H9 (cell line): ENCODE data around the gene FERMT2. TPM values are rescaled to one million over a fixed set of nuclear protein-coding genes. Genes with fewer than 3 reads are reported as not detected.

Experiments used
- DNase-seq: peaks from one replicate; pipeline ENCODE4 v3.0.0-alpha.2; 2017
- H2AFZ ChIP-seq: one replicate; pipeline ENCODE4 v1.6.1; 2013; ENCODE audit warnings: mild to moderate bottlenecking, low read length, control low read depth, moderate library complexity
- H2AK5ac ChIP-seq: 2 replicates; pipeline ENCODE4 v1.6.1; 2013; ENCODE audit warnings: low read length, control low read depth, mixed read lengths; ENCODE audit not compliant: insufficient read length
- H2BK120ac ChIP-seq: one replicate; pipeline ENCODE4 v1.6.1; 2013; ENCODE audit warnings: low read depth, mild to moderate bottlenecking, low read length, control low read depth, inconsistent platforms; ENCODE audit not compliant: poor library complexity, severe bottlenecking
- H2BK12ac ChIP-seq: 2 replicates; pipeline ENCODE4 v1.6.1; 2013; ENCODE audit warnings: low read length, control low read depth, mixed read lengths, low read depth; ENCODE audit not compliant: insufficient read length
- H2BK15ac ChIP-seq: 2 replicates; pipeline ENCODE4 v1.6.1; 2013; ENCODE audit warnings: low read depth, low read length, control low read depth
- H2BK20ac ChIP-seq: one replicate; pipeline ENCODE4 v1.6.1; 2013; ENCODE audit warnings: low read depth, mild to moderate bottlenecking, low read length, control low read depth, inconsistent platforms; ENCODE audit not compliant: poor library complexity, severe bottlenecking
- H2BK5ac ChIP-seq: 2 replicates; pipeline ENCODE4 v1.6.1; 2013; ENCODE audit warnings: low read length, control low read depth, mixed read lengths; ENCODE audit not compliant: insufficient read length
- H3K14ac ChIP-seq: 2 replicates; pipeline ENCODE4 v1.6.1; 2013; ENCODE audit warnings: low read length, control low read depth; ENCODE audit not compliant: insufficient read depth
- H3K18ac ChIP-seq: 2 replicates; pipeline ENCODE4 v1.6.1; 2013; ENCODE audit warnings: low read depth, mild to moderate bottlenecking, mixed read lengths, low read length, control low read depth; ENCODE audit not compliant: insufficient read length
- H3K23ac ChIP-seq: 2 replicates; pipeline ENCODE4 v1.6.1; 2013; ENCODE audit warnings: low read length, control low read depth, mixed read lengths, low read depth; ENCODE audit not compliant: insufficient read length
- H3K23me2 ChIP-seq: 2 replicates; pipeline ENCODE4 v1.6.1; 2013; ENCODE audit warnings: low read depth, mild to moderate bottlenecking, mixed read lengths, low read length, control low read depth; ENCODE audit not compliant: insufficient read length, poor library complexity, severe bottlenecking
- H3K27ac ChIP-seq: 2 replicates; pipeline ENCODE4 v1.5.1; 2013; ENCODE audit warnings: low read length, control low read depth, mixed read lengths, low read depth; ENCODE audit not compliant: insufficient read length
- H3K27me3 ChIP-seq: 2 replicates; pipeline ENCODE4 v1.6.1; 2013; ENCODE audit warnings: low read length, control low read depth, inconsistent platforms; ENCODE audit not compliant: insufficient read depth
- H3K4ac ChIP-seq: 2 replicates; pipeline ENCODE4 v1.6.1; 2013; ENCODE audit warnings: low read depth, mild to moderate bottlenecking, control low read depth, inconsistent platforms, low read length, moderate library complexity
- H3K4me1 ChIP-seq: 2 replicates; pipeline ENCODE4 v1.6.1; 2013; ENCODE audit warnings: low read length, control low read depth, inconsistent platforms; ENCODE audit not compliant: insufficient read depth
- H3K4me2 ChIP-seq: 2 replicates; pipeline ENCODE4 v1.6.1; 2013; ENCODE audit warnings: low read length, control low read depth, mixed read lengths; ENCODE audit not compliant: insufficient read length, insufficient read depth
- H3K56ac ChIP-seq: 2 replicates; pipeline ENCODE4 v1.6.1; 2013; ENCODE audit warnings: low read depth, mild to moderate bottlenecking, mixed read lengths, low read length, control low read depth; ENCODE audit not compliant: insufficient read length
- H3K79me1 ChIP-seq: 2 replicates; pipeline ENCODE4 v1.6.1; 2013; ENCODE audit warnings: low read depth, mild to moderate bottlenecking, moderate library complexity, low read length, control low read depth, inconsistent platforms; ENCODE audit not compliant: insufficient read depth, poor library complexity, severe bottlenecking
- H3K79me2 ChIP-seq: 2 replicates; pipeline ENCODE4 v1.6.1; 2013; ENCODE audit warnings: low read length, control low read depth, inconsistent platforms; ENCODE audit not compliant: insufficient read depth
- H3K9ac ChIP-seq: 2 replicates; pipeline ENCODE4 v1.6.1; 2013; ENCODE audit warnings: low read length, control low read depth, mixed read lengths; ENCODE audit not compliant: insufficient read length; ENCODE audit errors: extremely low read depth
- H3K9me3 ChIP-seq: one replicate; pipeline ENCODE4 v1.6.1; 2013; ENCODE audit warnings: low read depth, low read length, inconsistent platforms; ENCODE audit not compliant: control insufficient read depth
- H3T11ph ChIP-seq: one replicate; pipeline ENCODE4 v1.6.1; 2013; ENCODE audit warnings: mild to moderate bottlenecking, low read length, control low read depth, inconsistent platforms
- H4K20me1 ChIP-seq: one replicate; pipeline ENCODE4 v1.6.1; 2013; ENCODE audit not compliant: control insufficient read depth, insufficient read length, insufficient read depth
- H4K5ac ChIP-seq: 2 replicates; pipeline ENCODE4 v1.6.1; 2013; ENCODE audit warnings: low read depth, mild to moderate bottlenecking, mixed read lengths, low read length, control low read depth; ENCODE audit not compliant: insufficient read length
- H4K8ac ChIP-seq: replicated peaks from 2 replicates; pipeline ENCODE4 v1.6.1; 2013; ENCODE audit warnings: low read length, control low read depth, mixed read lengths, low read depth; ENCODE audit not compliant: insufficient read length
- H4K91ac ChIP-seq: 2 replicates; pipeline ENCODE4 v1.6.1; 2013; ENCODE audit warnings: low read depth, mild to moderate bottlenecking, moderate library complexity, mixed read lengths, low read length, control low read depth; ENCODE audit not compliant: insufficient read length
- H3K27ac Mint-ChIP-seq, 3 experiments: 2 replicates in 2 of 3; 3 replicates in 1 of 3; pipeline ENCODE4 v1.8.0; 2020 to 2021; ENCODE audit warnings: mixed read lengths in 3 of 3, mild to moderate bottlenecking in 1 of 3, moderate library complexity in 1 of 3
- H3K27me3 Mint-ChIP-seq: 2 replicates; pipeline ENCODE4 v1.8.0; 2021; ENCODE audit warnings: low read depth, mild to moderate bottlenecking, moderate library complexity, mixed read lengths
- H3K36me3 Mint-ChIP-seq, 3 experiments: 2 replicates in 2 of 3; 3 replicates in 1 of 3; pipeline ENCODE4 v1.8.0; 2020 to 2021; ENCODE audit warnings: low read depth in 3 of 3, mixed read lengths in 3 of 3; ENCODE audit not compliant: insufficient read depth in 1 of 3
- H3K4me1 Mint-ChIP-seq, 2 experiments: 2 replicates each; pipeline ENCODE4 v1.8.0; 2020; ENCODE audit warnings: mixed read lengths in 2 of 2
- H3K4me3 Mint-ChIP-seq, 2 experiments: 2 replicates in 1 of 2; 3 replicates in 1 of 2; pipeline ENCODE4 v1.8.0; 2020 to 2021; ENCODE audit warnings: mild to moderate bottlenecking in 2 of 2, mixed read lengths in 2 of 2, moderate library complexity in 1 of 2
- H3K9me3 Mint-ChIP-seq, 2 experiments: 2 replicates in 1 of 2; 3 replicates in 1 of 2; pipeline ENCODE4 v1.8.0; 2020; ENCODE audit warnings: mild to moderate bottlenecking in 2 of 2, mixed read lengths in 2 of 2, moderate library complexity in 1 of 2
- WGBS: extraction: QIAGEN DNeasy Blood & Tissue Kit; methylation state at CpG from one replicate; pipeline ENCODE4 v1.1.7; 2013; ENCODE audit warnings: missing lambda C conversion rate, low lambda C conversion rate, mixed read lengths; ENCODE audit not compliant: insufficient read length; ENCODE audit errors: extremely low coverage; 5-methylcytosine and 5-hydroxymethylcytosine counted together
- total RNA-seq: library from RNA; stranded (reverse); gene quantifications from 2 replicates; pipeline ENCODE4 v1.2.1, GENCODE V29; 2021
- TF ChIP-seq, protein P1 (sequence below): fragments of 200-600 bp; sonication (generic); conservative IDR thresholded peaks from 3 replicates; pipeline ENCODE4 v1.8.0; 2021; ENCODE audit warnings: antibody characterized with exemption, mild to moderate bottlenecking

Gene FERMT2
- total RNA-seq, 1 experiment from 2014 or later: 128 TPM

- no peak overlapping the region for H2BK120ac ChIP-seq
- H3K23me2 ChIP-seq: peaks cover 5% of the 10 kb centered on the region
- H3T11ph ChIP-seq: no peak overlapping the region
- no peak overlapping the region for H3K56ac ChIP-seq
- no peak overlapping the region for H2BK5ac ChIP-seq
- H3K4me2 ChIP-seq: no peak overlapping the region
- H3K18ac ChIP-seq: no peak overlapping the region
- no peak overlapping the region for H2AFZ ChIP-seq
- no peaks in the 10 kb centered on the region for H3K27me3 ChIP-seq
- peak overlapping the region; percentile 8; the same call in 1 of the 2 replicates for H3K14ac ChIP-seq
- TF ChIP-seq, protein P1, sequence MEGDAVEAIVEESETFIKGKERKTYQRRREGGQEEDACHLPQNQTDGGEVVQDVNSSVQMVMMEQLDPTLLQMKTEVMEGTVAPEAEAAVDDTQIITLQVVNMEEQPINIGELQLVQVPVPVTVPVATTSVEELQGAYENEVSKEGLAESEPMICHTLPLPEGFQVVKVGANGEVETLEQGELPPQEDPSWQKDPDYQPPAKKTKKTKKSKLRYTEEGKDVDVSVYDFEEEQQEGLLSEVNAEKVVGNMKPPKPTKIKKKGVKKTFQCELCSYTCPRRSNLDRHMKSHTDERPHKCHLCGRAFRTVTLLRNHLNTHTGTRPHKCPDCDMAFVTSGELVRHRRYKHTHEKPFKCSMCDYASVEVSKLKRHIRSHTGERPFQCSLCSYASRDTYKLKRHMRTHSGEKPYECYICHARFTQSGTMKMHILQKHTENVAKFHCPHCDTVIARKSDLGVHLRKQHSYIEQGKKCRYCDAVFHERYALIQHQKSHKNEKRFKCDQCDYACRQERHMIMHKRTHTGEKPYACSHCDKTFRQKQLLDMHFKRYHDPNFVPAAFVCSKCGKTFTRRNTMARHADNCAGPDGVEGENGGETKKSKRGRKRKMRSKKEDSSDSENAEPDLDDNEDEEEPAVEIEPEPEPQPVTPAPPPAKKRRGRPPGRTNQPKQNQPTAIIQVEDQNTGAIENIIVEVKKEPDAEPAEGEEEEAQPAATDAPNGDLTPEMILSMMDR: no peak
- Mint-ChIP-seq H3K9me3 (peaks cover 4 to 6% of the 10 kb centered on the region in 2 experiments; a peak in 4 of 5 replicates), H3K4me3 (no peak overlapping the region), H3K36me3 (peaks cover 4 to 5% (median 5%) of the 10 kb centered on the region in 3 experiments; a peak in 5 of 7 replicates), H3K4me1 (peaks cover 30 to 32% of the 10 kb centered on the region in 2 experiments), H3K27me3 (no peaks in the 10 kb centered on the region; the same call in 1 of the 2 replicates), H3K27ac (peak overlapping the region; percentile 12 to 91 (median 26); a peak in 4 of 7 replicates)
- H2BK12ac ChIP-seq: no peak overlapping the region
- 100% methylated on average over 1 of the region's 6 CpGs for WGBS
- H4K8ac ChIP-seq: no peak overlapping the region
- DNase-seq: no peak
- no peaks in the 10 kb centered on the region for H4K20me1 ChIP-seq
- H4K5ac ChIP-seq: no peak overlapping the region
- H3K79me2 ChIP-seq: peaks cover 4% of the 10 kb centered on the region; the same call in 1 of the 2 replicates
- H3K79me1 ChIP-seq: no peaks in the 10 kb centered on the region
- no peak overlapping the region; the same call in 1 of the 2 replicates for H3K4ac ChIP-seq
- no peaks in the 10 kb centered on the region for H3K9me3 ChIP-seq
- no peak overlapping the region for H3K27ac ChIP-seq
- no peak overlapping the region for H3K23ac ChIP-seq
- no peak overlapping the region for H3K9ac ChIP-seq
- 0 out of 2 replicates have a peak, but pooled peaks cover 5% of the 10 kb centered on the region for H3K4me1 ChIP-seq
- H2BK15ac ChIP-seq: no peak overlapping the region
- no peak overlapping the region for H4K91ac ChIP-seq
- no peak overlapping the region for H2AK5ac ChIP-seq
- no peak overlapping the region for H2BK20ac ChIP-seq
Observed at GRCh38 chr14:52954346-52955214, 3.7 kb upstream of the FERMT2 start.
